Naive B cell (primary cell): ENCODE results near the gene HYAL3. TPM values are rescaled to one million over a fixed set of nuclear protein-coding genes. Genes with fewer than 3 reads are reported as not detected.

Experiments used
- ATAC-seq, 2 donors: fragments of 150-1000 bp; cut with Tn5 transposase; 2 replicates each; pipeline ENCODE4 v1.10.0; 2021; ENCODE audit warnings: low read depth in 2 of 2, mild to moderate bottlenecking in 2 of 2, moderate library complexity in 2 of 2
- DNase-seq: peaks from one replicate; pipeline ENCODE4 v3.0.0; 2022
- H3K27ac Mint-ChIP-seq, 6 donors: one replicate each; pipeline ENCODE4 v1.8.0; 2020 to 2022; ENCODE audit warnings: mild to moderate bottlenecking in 6 of 6, mixed read lengths in 6 of 6, moderate library complexity in 5 of 6, inconsistent platforms in 2 of 6
- H3K27me3 Mint-ChIP-seq, 3 donors: one replicate each; pipeline ENCODE4 v1.8.0; 2021 to 2022; ENCODE audit warnings: mixed read lengths in 3 of 3, mild to moderate bottlenecking in 1 of 3
- H3K36me3 Mint-ChIP-seq, 2 donors: one replicate each; pipeline ENCODE4 v1.8.0; 2020 to 2022; ENCODE audit warnings: mixed read lengths in 2 of 2, inconsistent platforms in 1 of 2, mild to moderate bottlenecking in 1 of 2
- H3K4me1 Mint-ChIP-seq, 3 donors: one replicate each; pipeline ENCODE4 v1.8.0; 2020 to 2022; ENCODE audit warnings: mixed read lengths in 3 of 3, inconsistent platforms in 1 of 3, mild to moderate bottlenecking in 1 of 3, moderate library complexity in 1 of 3
- H3K4me3 Mint-ChIP-seq, 8 donors: one replicate each; pipeline ENCODE4 v1.8.0; 2020 to 2022; ENCODE audit warnings: mild to moderate bottlenecking in 8 of 8, mixed read lengths in 8 of 8, moderate library complexity in 8 of 8, inconsistent platforms in 2 of 8
- H3K9me3 Mint-ChIP-seq, 7 donors: one replicate each; pipeline ENCODE4 v1.8.0; 2020 to 2022; ENCODE audit warnings: mixed read lengths in 7 of 7, mild to moderate bottlenecking in 5 of 7, inconsistent platforms in 2 of 7, moderate library complexity in 1 of 7
- polyA plus RNA-seq, 6 donors: library from polyadenylated mRNA; unstranded; fragments of 300-500 nt; fragmentation: Illumina TruSeq; gene quantifications; one replicate each; pipeline ENCODE4 v1.2.3, GENCODE V29; 2021; ENCODE audit warnings: low read depth in 6 of 6

HYAL3 gene
- polyA plus RNA-seq, 6 donors from 2014 or later, result 0.93 to 2.8 (median 1.6) TPM; not detected in 1

DNA sequence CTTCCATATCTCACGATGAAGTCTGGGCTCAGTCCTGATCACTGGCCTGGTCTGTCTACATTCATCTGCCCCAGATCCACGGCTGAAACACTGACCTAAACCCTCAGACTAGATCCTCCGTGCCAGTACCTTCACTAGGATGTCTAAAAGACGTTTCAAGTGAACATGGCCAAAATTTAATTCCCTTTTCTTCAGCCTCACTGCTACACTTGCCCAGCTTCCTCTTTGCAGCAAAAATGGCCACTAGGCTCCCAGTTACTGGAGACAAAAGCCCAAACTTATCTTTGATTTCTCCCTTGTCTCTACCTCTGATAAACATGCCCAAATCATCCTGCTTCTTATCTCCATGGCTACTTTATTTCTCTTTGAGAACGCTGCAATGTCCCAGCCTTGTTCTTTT is 39.8 kb upstream of the HYAL3 start:
- peak overlapping the region; percentile 97 to 99 (median 98) for H3K27ac Mint-ChIP-seq
- H3K4me3 Mint-ChIP-seq, result peak overlapping the region; percentile 87 to 97 (median 94)
- no peaks in the 10 kb centered on the region for H3K36me3 Mint-ChIP-seq
- no peaks in the 10 kb centered on the region for H3K27me3 Mint-ChIP-seq
- H3K4me1 Mint-ChIP-seq, result peaks cover 41 to 70% (median 63%) of the 10 kb centered on the region in 3 donors
- no peak for ATAC-seq
- H3K9me3 Mint-ChIP-seq, result no peaks in the 10 kb centered on the region
- no peak for DNase-seq

DNA sequence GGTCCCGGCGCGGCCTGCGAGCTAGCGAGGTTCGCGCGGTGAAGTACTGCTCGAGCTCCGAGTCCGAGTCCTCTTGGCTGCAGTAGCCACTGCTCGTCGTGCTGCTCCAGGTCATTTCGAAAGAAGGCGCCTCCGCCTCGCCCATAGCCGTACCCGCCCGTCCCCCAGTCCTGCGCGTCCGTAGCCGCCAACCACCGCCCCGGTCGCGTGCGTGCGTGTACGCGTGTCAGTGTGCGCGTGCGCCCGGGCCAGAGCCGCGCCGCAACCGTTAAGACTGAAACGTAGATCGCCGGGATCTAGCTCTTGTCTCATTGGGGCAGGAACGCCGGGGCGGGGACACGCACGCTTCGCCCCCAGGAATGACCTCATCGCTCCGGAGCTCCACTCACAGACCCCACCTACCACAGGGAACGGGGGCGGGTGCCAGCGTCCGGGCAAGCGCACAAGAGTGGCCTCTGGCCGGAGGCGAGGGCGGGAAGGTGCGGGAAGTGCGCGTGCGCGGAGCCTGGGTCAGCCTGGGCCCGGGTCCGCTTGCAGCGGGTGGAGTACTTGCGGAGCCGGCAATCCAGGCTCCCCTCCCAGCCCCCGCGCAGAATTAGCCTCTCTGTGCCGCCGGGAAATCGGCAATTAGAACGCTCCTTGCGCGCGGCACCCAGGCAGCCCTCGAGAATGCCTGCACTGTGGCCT is 38.1 kb upstream of the HYAL3 start:
- Mint-ChIP-seq H3K27ac (peak overlapping the region; percentile 97 to 99 (median 98)), H3K36me3 (no peaks in the 10 kb centered on the region), H3K9me3 (no peaks in the 10 kb centered on the region), H3K4me1 (peaks cover 45 to 73% (median 64%) of the 10 kb centered on the region in 3 donors), H3K4me3 (peak overlapping the region; percentile 87 to 97 (median 94)), H3K27me3 (no peaks in the 10 kb centered on the region)
- DNase-seq, result peak; percentile 96
- peak; percentile 76 to 80 for ATAC-seq

DNA sequence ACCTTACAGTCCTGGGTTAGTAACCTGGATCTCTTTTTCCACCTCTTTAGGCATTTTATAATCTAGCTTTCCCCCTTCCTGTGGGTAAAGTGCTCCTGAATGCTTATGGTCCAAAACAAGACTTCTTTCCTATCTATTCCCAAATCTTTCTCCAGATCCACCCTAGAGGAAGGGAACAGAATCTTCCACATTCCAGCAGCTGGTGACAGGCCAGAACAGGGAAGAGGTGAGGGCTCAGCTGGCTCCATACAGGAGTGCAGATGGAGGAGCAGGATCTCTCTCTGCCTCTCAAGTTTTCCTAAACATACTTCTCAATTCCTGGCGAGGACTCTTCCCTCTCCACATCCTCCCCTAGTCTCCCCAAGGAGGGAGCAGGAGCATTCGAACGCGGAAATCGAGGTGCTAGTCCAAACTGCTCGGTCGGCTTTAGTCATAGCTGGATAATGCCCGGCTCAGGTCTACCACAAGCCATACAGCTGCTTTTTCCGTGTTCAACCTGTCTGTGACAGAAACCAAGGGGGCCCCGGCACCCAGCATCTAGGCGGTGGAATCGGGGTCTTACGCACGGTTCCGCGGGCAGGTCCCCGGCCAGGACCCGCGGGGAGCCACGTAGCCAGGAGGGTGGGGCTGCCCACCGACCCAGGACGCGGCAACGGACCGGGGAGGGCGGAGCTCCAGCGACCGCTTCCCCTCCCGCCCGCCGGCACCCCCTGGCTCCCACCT is 37.4 kb upstream of the HYAL3 start:
- H3K27me3 Mint-ChIP-seq, result no peaks in the 10 kb centered on the region
- no peaks in the 10 kb centered on the region for H3K9me3 Mint-ChIP-seq
- ATAC-seq (peak; percentile 45 to 50), DNase-seq (no peak)
- H3K4me1 Mint-ChIP-seq, result peaks cover 45 to 68% (median 64%) of the 10 kb centered on the region in 3 donors
- H3K4me3 Mint-ChIP-seq, result peak overlapping the region; percentile 87 to 97 (median 94)
- H3K27ac Mint-ChIP-seq, result peak overlapping the region; percentile 85 to 99 (median 98)
- H3K36me3 Mint-ChIP-seq, result no peaks in the 10 kb centered on the region

DNA sequence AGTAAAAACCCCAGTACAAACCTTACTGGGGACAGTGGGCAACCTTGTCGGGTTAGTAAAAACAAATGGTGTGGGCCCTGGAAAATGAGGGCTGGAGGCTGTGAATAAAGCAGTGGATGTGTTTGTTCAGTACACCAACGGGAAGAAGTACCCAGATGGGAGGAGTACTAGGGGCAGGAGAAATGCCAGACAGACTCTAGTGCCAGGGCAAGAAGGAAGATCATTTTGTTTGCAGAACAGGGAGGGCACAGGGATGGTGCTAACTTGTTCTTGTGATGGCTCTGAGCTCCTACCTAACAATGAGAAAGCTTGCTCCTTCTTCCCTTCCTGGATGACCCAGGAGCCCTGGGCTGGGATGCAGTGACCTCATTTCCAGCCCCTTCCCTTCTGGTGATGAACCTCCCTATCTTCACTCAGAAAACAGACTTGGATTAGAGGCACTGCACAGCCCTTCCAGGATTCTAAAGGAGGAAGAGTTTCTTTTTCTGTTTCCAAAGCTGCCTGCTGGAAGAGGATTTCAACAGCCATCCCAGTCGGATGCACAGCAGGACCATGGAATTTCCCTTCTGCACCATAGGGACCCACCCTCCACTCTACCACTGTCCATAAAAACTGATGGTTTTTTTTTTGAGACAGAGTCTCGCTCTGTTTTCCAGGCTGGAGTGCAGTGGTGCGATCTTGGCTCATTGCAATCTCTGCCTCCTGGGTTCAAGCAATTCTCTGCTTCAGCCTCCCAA is 35.3 kb upstream of the HYAL3 start:
- H3K4me3 Mint-ChIP-seq, result peak overlapping the region in 2 of 8 donors; percentile 37 to 81
- H3K27ac Mint-ChIP-seq, result peak overlapping the region in 4 of 6 donors; percentile 39 to 78 (median 56)
- no peaks in the 10 kb centered on the region for H3K36me3 Mint-ChIP-seq
- peaks cover 33 to 54% (median 48%) of the 10 kb centered on the region in 3 donors for H3K4me1 Mint-ChIP-seq
- H3K27me3 Mint-ChIP-seq, result no peaks in the 10 kb centered on the region
- no peak for DNase-seq
- no peaks in the 10 kb centered on the region for H3K9me3 Mint-ChIP-seq
- ATAC-seq, result no peak

DNA sequence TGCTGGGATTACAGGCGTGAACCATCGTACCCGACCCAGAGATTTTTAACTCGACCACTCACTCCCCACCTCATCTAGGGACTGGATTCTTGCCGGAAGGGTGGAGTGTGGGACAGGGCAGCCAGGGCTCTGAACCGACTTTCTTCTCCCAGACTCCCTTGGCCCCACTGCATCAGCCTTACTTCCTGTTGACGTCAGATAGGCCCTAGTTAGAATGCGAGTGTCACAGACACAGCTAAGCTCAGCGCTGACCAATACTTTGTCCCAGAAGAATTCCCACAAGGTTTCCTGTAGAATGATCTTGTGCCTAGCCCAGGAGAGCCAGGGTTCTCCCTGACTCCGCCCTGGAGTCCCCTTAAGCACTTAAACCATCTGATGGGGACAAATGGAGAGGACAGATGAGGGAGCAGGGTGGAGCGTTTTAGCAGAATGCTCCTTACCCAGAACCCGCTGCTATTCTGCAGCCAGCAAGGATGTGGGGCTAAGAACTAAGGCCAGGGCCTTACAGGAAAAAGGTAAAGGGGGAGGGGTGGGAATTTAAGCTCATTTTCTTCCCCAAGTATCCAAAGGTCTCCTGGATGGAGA is 34.6 kb upstream of the HYAL3 start:
- Mint-ChIP-seq H3K4me1 (peaks cover 27 to 48% (median 42%) of the 10 kb centered on the region in 3 donors), H3K4me3 (peak overlapping the region in 1 of 8 donors; percentile 81), H3K36me3 (no peaks in the 10 kb centered on the region), H3K27me3 (no peaks in the 10 kb centered on the region), H3K9me3 (no peaks in the 10 kb centered on the region), H3K27ac (peak overlapping the region in 2 of 6 donors; percentile 51 to 64)
- no peak for DNase-seq
- ATAC-seq, result no peak

DNA sequence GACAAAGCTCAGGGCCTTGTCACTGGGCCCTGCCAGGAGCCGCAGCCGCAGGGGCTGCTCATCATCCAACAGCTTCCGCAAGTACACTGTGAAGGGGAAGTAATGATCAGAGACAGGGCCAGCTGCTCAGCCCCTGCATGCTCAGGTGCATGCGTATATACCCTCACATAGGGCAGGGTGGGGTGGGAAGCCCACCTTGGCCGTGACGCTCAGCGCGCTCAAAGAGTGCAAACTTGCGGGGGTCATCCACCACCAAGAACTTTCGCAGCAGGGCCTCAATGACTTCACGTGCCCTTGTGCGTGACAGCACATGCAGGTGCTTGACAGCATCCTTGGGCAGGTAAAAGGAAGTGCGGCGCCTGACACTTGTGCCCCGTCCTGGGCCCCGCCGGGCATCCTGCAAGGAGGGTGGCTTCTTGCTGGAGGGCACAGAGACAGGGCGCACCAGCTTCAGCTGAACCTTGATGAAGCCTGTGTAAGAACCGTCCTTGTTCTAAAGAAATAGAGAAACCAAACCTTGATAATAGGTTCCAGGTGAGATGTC is 32.2 kb upstream of the HYAL3 start:
- Mint-ChIP-seq H3K36me3 (no peaks in the 10 kb centered on the region), H3K9me3 (no peaks in the 10 kb centered on the region), H3K4me3 (no peak overlapping the region), H3K4me1 (peaks cover 19 to 52% (median 38%) of the 10 kb centered on the region in 3 donors), H3K27ac (peak overlapping the region in 2 of 6 donors; percentile 33 to 57), H3K27me3 (no peaks in the 10 kb centered on the region)
- ATAC-seq, result no peak
- DNase-seq, result no peak

DNA sequence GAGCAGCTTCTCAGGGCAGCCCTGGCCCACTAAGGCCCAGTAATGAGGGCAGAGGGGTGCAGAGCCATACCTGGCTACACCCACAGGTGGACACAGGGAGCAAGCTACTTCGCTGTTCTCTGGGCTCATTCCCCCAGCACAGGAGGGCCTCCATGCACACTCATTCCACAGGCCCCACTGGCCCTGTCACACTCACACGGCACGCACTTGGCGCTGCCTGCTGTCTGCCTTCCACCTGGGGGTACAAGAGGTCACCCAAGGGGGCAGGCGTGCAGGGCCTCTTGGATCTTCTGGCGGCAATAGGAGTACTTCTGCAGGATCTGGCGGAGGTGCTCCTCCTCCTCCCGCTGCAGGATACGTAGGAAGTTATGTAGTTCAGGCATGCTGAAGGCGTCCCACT is 31.1 kb upstream of the HYAL3 start:
- Mint-ChIP-seq H3K4me1 (peaks cover 17 to 44% (median 33%) of the 10 kb centered on the region in 3 donors), H3K27ac (peak overlapping the region in 3 of 6 donors; percentile 24 to 64 (median 60)), H3K36me3 (no peaks in the 10 kb centered on the region), H3K9me3 (no peaks in the 10 kb centered on the region), H3K27me3 (no peaks in the 10 kb centered on the region), H3K4me3 (peak overlapping the region in 2 of 8 donors; percentile 15 to 68)
- DNase-seq (no peak), ATAC-seq (no peak)

DNA sequence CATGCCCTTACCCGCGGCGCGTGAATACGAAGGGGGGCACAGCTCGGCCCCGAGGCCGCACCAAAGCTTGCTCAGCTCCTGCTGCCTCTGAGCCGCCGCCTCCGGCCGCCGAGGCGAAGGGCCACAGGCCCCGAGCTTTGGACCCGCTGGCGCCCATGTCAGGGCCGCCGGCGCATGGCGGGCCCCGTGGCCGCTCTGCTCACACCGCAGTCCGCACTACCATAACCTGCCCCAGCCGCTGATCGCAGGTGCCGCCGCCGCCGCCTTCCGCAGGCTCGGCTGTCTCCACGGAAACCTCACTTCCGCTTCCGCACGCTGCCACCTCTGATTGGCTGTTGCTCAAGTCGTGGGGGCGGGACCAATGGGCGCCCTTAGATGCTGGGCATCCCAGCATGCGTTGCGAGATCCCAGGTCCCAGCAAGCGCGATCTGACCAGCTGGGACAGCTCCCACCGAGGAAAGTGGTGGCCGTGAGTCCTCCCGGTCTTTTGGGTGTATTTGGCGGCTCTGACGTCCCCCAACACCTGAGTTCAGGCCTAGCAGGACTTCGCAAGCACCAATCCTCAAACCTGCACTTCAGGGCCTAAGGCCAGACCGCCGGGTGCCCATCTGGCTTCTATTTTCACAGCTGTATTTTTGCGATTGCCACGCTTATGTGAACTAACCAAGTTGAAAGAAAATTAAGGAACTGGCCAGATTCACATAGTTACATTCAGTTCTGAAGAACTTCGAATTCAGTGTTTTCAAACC is 28.9 kb upstream of the HYAL3 start, which contains the start of gene TUSC2:
Gene TUSC2, minus strand, starts transcription at position 281 of the 749 bp plus-strand sequence. Its CDS starts 124 bp downstream, at position 157.
- peak; percentile 92 for DNase-seq
- H3K36me3 Mint-ChIP-seq, result no peaks in the 10 kb centered on the region
- H3K27me3 Mint-ChIP-seq, result no peaks in the 10 kb centered on the region
- H3K9me3 Mint-ChIP-seq, result no peaks in the 10 kb centered on the region
- peak; percentile 94 to 96 for ATAC-seq
- H3K4me1 Mint-ChIP-seq, result peaks cover 16 to 42% (median 30%) of the 10 kb centered on the region in 3 donors
- peak within 1 kb of the TSS; percentile 42 to 94 (median 90) for H3K27ac Mint-ChIP-seq
- H3K4me3 Mint-ChIP-seq, result peak within 1 kb of the TSS; percentile 82 to 97 (median 92)

DNA sequence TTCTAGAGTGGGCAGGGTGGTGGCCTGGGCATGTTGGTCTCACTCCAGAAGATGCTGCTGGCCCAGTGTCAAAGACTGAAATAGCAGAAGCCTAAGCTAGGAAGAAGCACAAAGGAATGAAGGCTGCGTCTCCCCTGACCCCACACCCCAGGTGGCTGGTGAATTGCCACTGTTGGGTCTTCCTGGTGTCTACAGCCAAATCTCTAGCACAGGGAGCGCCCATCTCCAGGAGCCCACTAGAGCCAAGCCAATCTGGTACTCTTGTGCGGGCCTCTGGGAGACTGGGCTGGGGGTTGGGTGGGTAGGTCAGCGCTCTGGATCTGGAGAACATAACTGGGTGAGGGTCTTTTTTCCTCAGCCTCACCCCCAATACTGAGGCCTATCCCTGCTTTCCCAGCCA is 27.9 kb upstream of the HYAL3 start:
- H3K9me3 Mint-ChIP-seq, result no peaks in the 10 kb centered on the region

DNA sequence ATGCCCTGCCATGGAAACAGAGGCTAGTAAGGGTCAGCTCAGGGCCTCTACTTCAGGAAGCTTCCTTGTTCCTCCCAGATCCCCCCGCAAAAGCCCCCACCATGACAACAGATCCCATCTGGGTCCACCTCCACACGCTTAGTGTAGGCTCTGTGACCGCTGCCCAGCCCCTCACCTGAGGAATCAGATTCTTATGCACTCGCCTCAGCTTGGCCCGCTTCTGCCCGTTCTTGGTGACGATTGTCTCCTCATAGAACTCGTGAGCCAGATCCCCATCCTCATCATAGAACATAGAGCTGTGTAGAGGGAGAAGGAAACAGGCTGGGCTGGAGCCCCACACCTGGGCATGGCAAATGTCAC is 27.0 kb upstream of the HYAL3 start:
- Mint-ChIP-seq H3K36me3 (no peaks in the 10 kb centered on the region), H3K4me3 (peak overlapping the region in 6 of 8 donors; percentile 29 to 93 (median 86)), H3K4me1 (peaks cover 16 to 41% (median 39%) of the 10 kb centered on the region in 3 donors), H3K9me3 (no peaks in the 10 kb centered on the region), H3K27me3 (no peaks in the 10 kb centered on the region), H3K27ac (peak overlapping the region in 1 of 6 donors; percentile 89)
- ATAC-seq (no peak), DNase-seq (no peak)

More for the DNA sequence above, 27.9 kb upstream of the HYAL3 start:
- Mint-ChIP-seq H3K27ac (peak overlapping the region in 4 of 6 donors; percentile 20 to 89 (median 55)), H3K36me3 (no peaks in the 10 kb centered on the region), H3K27me3 (no peaks in the 10 kb centered on the region), H3K4me1 (peaks cover 16 to 39% (median 39%) of the 10 kb centered on the region in 3 donors), H3K4me3 (peak overlapping the region; percentile 82 to 97 (median 92))
- ATAC-seq (no peak), DNase-seq (no peak)

DNA sequence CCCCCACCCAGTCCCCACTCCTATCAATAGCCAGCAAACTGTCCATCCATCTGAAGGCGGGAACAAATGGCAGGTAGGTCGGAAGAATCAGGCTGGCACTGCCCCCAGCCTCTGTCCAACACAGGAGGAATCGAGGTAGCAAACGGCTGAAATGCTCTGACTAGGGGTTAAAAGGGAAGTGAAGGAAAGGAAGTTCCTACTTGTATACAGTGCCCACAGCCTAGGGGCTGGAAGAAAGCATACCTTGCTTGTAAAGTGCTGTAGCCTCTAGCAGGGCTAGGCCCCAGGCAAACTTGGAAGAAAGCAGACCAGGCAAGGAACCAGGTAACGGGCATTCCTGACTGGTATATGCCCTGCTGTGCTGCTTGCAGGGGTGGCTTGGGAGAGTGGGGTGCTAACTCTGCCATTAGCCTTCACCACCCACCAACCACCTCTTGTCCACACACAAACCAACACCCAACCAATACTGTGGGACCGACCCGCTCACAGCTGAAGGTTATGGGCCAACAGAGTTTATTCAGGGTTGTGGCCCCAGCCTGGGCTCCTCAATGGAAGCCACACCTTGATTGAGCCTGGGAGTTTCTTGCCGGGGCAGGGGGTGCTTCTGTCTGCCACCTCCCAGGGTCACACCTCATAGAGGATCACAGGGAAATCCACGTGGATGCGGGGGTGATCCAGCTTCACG is 26.4 kb upstream of the HYAL3 start:
- Mint-ChIP-seq H3K27me3 (no peaks in the 10 kb centered on the region), H3K9me3 (no peaks in the 10 kb centered on the region), H3K36me3 (no peaks in the 10 kb centered on the region), H3K4me3 (peak overlapping the region in 6 of 8 donors; percentile 23 to 93 (median 86)), H3K27ac (peak overlapping the region in 2 of 6 donors; percentile 67 to 89), H3K4me1 (peaks cover 17 to 43% (median 41%) of the 10 kb centered on the region in 3 donors)
- no peak for DNase-seq
- no peak for ATAC-seq

DNA sequence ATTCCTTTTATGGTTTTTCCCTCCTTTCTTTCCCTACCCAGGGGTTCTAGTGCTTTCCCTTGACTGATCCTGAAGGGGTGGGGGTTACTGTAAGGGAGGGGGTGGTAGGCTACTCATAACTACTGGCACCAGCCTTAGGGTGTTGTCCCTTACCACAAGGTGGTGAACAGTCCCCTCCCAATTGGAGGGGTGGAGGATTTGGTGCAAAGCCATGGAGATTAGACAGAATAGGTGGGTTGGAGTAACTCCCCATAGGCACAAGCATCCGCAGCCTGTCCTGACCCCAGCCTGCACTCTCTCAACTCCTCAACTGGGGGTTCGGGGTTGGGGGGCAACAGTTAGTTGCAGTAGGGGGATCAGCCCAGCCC is 25.9 kb upstream of the HYAL3 start:
- peaks cover 23 to 48% (median 46%) of the 10 kb centered on the region in 3 donors for H3K4me1 Mint-ChIP-seq
- no peaks in the 10 kb centered on the region for H3K36me3 Mint-ChIP-seq
- no peaks in the 10 kb centered on the region for H3K9me3 Mint-ChIP-seq
- H3K27ac Mint-ChIP-seq, result peak overlapping the region in 4 of 6 donors; percentile 14 to 78 (median 70)
- ATAC-seq (no peak), DNase-seq (no peak)
- peak overlapping the region in 4 of 8 donors; percentile 23 to 89 (median 63) for H3K4me3 Mint-ChIP-seq
- no peaks in the 10 kb centered on the region for H3K27me3 Mint-ChIP-seq
